Neural cell (in vitro differentiated cells): ENCODE data around the gene MINAR1.

Source experiments
- EP300 ChIP-seq: fragments of 450-650 bp; conservative IDR thresholded peaks from 2 replicates; pipeline ENCODE4 v1.6.1; 2014; ENCODE audit warnings: antibody characterized with exemption, mild to moderate bottlenecking, moderate library complexity; ENCODE audit not compliant: poor library complexity, severe bottlenecking
- EZH2 ChIP-seq: fragments of 200-600, 300-800 bp; shearing (Covaris generic), sonication (generic); IDR thresholded peaks from 2 replicates; pipeline ENCODE4 v1.6.1; 2014; ENCODE audit warnings: antibody characterized with exemption, low read length, borderline replicate concordance, mild to moderate bottlenecking; ENCODE audit not compliant: insufficient read depth, poor library complexity, severe bottlenecking
- POLR2AphosphoS5 ChIP-seq: IDR thresholded peaks from 2 replicates; pipeline ENCODE4 v1.6.1; 2012
- TF ChIP-seq, protein P1 (sequence below): fragments of 450-650 bp; IDR thresholded peaks from 2 replicates; pipeline ENCODE4 v1.5.1; 2014; ENCODE audit warnings: antibody characterized with exemption, mild to moderate bottlenecking, moderate library complexity; ENCODE audit not compliant: poor library complexity, severe bottlenecking

DNA sequence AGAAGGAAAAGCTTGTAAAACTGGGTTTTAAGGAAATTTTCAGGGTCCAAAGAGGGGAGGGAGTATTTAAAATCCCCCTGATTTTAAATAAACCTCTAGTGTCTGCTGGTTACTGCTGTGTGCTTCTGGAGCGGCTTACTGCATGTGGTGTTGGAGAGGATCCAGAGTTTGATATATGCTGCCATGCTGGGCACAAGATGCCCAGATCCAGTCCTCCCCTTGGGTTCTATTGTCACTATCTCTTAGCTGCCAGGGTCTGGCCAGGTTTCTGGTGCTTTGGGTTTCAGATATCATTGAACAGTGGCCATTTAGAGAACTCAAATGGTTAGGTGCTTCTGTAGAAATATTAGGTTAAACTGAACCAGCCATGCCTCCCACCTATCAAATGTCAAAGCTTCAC is 27.5 kb downstream of the MINAR1 start:
- TF ChIP-seq, protein P1, sequence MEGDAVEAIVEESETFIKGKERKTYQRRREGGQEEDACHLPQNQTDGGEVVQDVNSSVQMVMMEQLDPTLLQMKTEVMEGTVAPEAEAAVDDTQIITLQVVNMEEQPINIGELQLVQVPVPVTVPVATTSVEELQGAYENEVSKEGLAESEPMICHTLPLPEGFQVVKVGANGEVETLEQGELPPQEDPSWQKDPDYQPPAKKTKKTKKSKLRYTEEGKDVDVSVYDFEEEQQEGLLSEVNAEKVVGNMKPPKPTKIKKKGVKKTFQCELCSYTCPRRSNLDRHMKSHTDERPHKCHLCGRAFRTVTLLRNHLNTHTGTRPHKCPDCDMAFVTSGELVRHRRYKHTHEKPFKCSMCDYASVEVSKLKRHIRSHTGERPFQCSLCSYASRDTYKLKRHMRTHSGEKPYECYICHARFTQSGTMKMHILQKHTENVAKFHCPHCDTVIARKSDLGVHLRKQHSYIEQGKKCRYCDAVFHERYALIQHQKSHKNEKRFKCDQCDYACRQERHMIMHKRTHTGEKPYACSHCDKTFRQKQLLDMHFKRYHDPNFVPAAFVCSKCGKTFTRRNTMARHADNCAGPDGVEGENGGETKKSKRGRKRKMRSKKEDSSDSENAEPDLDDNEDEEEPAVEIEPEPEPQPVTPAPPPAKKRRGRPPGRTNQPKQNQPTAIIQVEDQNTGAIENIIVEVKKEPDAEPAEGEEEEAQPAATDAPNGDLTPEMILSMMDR: no peak
- TF ChIP-seq EZH2 (no peak), EP300 (no peak), POLR2AphosphoS5 (no peak)
